HepG2 (cell line): ENCODE measurements around the gene KISS1R. TPM values are rescaled to one million over a fixed set of nuclear protein-coding genes. Genes with fewer than 3 reads are reported as not detected.

ENCODE experiments used
- ATAC-seq: fragments of 200-7000 bp; cut with Tn5 transposase; 3 replicates; pipeline ENCODE4 v1.9.1; 2020; ENCODE audit warnings: mild to moderate bottlenecking, moderate library complexity
- BruUV-seq: library from RNA; stranded (reverse); fragments of 400-500 nt; replicated peaks from 2 replicates; lab custom pipeline; 2021; lab: Mats Ljungman, UMichigan
- CTCF ChIA-PET: fragments of 300-600 bp; formaldehyde crosslinking; extraction: SDS; loops from one replicate; lab custom pipeline; 2021; ENCODE audit warnings: low total read pairs, inconsistent platforms, low intra/inter-chr PET ratio; lab: Yijun Ruan, JAX
- POLR2A ChIA-PET: fragments of 350-600 bp; sonication (Branson Sonifier 250); formaldehyde crosslinking; loops from one replicate; lab custom pipeline; 2020; ENCODE audit warnings: antibody characterized with exemption, inconsistent platforms; lab: Yijun Ruan, JAX
- DNase-seq: peaks from one replicate; pipeline ENCODE4 v3.0.0-alpha.2; 2015; ENCODE audit warnings: low spot score
- FAIRE-seq: peaks from 3 replicates; lab custom pipeline; 2011; peaks lifted over from hg19 to GRCh38; lab: Jason Lieb, UNC
- H2AFZ ChIP-seq: one replicate; pipeline ENCODE4 v1.6.1; 2011; ENCODE audit warnings: low read length, inconsistent platforms
- H3K27ac ChIP-seq: fragments of 300-600 bp; 3 replicates; pipeline ENCODE4 v1.8.0; 2011; ENCODE audit warnings: mixed run types, mild to moderate bottlenecking, mixed read lengths, low read length, inconsistent platforms; ENCODE audit not compliant: insufficient read depth; ENCODE audit errors: extremely low read length
- H3K27me3 ChIP-seq, 2 experiments: fragments of 200-600 bp in 1 of 2; 2 replicates in 1 of 2; 3 replicates in 1 of 2; pipeline versions ENCODE4 v1.6.0 to v1.8.0; 2011; ENCODE audit warnings: low read length in 2 of 2, mild to moderate bottlenecking in 2 of 2, moderate library complexity in 2 of 2, inconsistent platforms in 1 of 2; ENCODE audit not compliant: insufficient read depth in 2 of 2, control insufficient read depth in 1 of 2
- H3K36me3 ChIP-seq, 2 experiments: fragments of 200-600 bp in 1 of 2; replicated peaks in 1 of 2; 2 replicates in 1 of 2; 3 replicates in 1 of 2; pipeline versions ENCODE4 v1.5.1 to v1.8.0; 2011; ENCODE audit warnings: low read length in 2 of 2, inconsistent platforms in 1 of 2; ENCODE audit not compliant: insufficient read depth in 2 of 2, control insufficient read depth in 1 of 2
- H3K4me1 ChIP-seq: 2 replicates; pipeline ENCODE4 v1.5.1; 2012; ENCODE audit warnings: low read length, inconsistent platforms; ENCODE audit not compliant: insufficient read depth
- H3K4me2 ChIP-seq: 2 replicates; pipeline ENCODE4 v1.6.0; 2011; ENCODE audit warnings: low read depth, low read length, inconsistent platforms
- H3K4me3 ChIP-seq, 3 experiments: fragments of 200-600 bp in 1 of 3; sonication (generic), shearing (Covaris generic) in 1 of 3; replicated peaks in 1 of 3; 2 replicates each; pipeline ENCODE4 v1.5.1; 2011 to 2016; ENCODE audit warnings: low read length in 3 of 3, inconsistent platforms in 2 of 3, low read depth in 2 of 3, mild to moderate bottlenecking in 2 of 3, control low read depth in 1 of 3, mixed read lengths in 1 of 3; ENCODE audit not compliant: insufficient read depth in 1 of 3
- H3K79me2 ChIP-seq: one replicate; pipeline ENCODE4 v1.6.1; 2011; ENCODE audit warnings: low read length, inconsistent platforms; ENCODE audit not compliant: insufficient read depth
- H3K9ac ChIP-seq: 2 replicates; pipeline ENCODE4 v1.6.0; 2011; ENCODE audit warnings: mild to moderate bottlenecking, low read depth, low read length, inconsistent platforms; ENCODE audit not compliant: insufficient read depth
- H3K9me3 ChIP-seq: 2 replicates; pipeline ENCODE4 v1.5.1; 2012; ENCODE audit warnings: mild to moderate bottlenecking, low read length
- H4K20me1 ChIP-seq: 2 replicates; pipeline ENCODE4 v1.6.0; 2011; ENCODE audit warnings: inconsistent platforms, mild to moderate bottlenecking, low read length, moderate library complexity; ENCODE audit not compliant: insufficient read depth
- AGO1 ChIP-seq: fragments of 200-400 bp; formaldehyde crosslinking; IDR thresholded peaks from 2 replicates; pipeline ENCODE4 v1.6.1; 2017; ENCODE audit warnings: mild to moderate bottlenecking, low read depth, low read length, moderate library complexity; ENCODE audit not compliant: poor library complexity, severe bottlenecking
- ELK4 ChIP-seq: sonication (generic); formaldehyde crosslinking; IDR thresholded peaks from 2 replicates; pipeline ENCODE4 v1.9.0; 2021; ENCODE audit warnings: missing genetic modification reagents, borderline replicate concordance
- FOXC1 ChIP-seq: sonication (generic); formaldehyde crosslinking; IDR thresholded peaks from 2 replicates; pipeline ENCODE4 v1.8.0; 2022; ENCODE audit warnings: mild to moderate bottlenecking, missing genetic modification reagents, borderline replicate concordance
- NFYC ChIP-seq: IDR thresholded peaks from 2 replicates; pipeline ENCODE4 v1.6.1; 2016; ENCODE audit warnings: missing genetic modification reagents, missing compliant biosample characterization
- STAT5B ChIP-seq: sonication (generic); formaldehyde crosslinking; IDR thresholded peaks from 2 replicates; pipeline ENCODE4 v1.4.0; 2020; ENCODE audit warnings: missing genetic modification reagents
- ZBTB33 ChIP-seq: sonication (generic); formaldehyde crosslinking; IDR thresholded peaks from 2 replicates; pipeline ENCODE4 v1.4.0; 2020; ENCODE audit warnings: missing genetic modification reagents
- ZFAT ChIP-seq: sonication (generic); formaldehyde crosslinking; conservative IDR thresholded peaks from 2 replicates; pipeline ENCODE4 v1.8.1; 2023; ENCODE audit warnings: missing genetic modification reagents, inconsistent platforms
- ZKSCAN8 ChIP-seq: IDR thresholded peaks from 2 replicates; pipeline ENCODE4 v1.6.1; 2016; ENCODE audit warnings: borderline replicate concordance, missing genetic modification reagents, missing compliant biosample characterization
- ZNF687 ChIP-seq: sonication (generic); formaldehyde crosslinking; IDR thresholded peaks from 2 replicates; pipeline ENCODE4 v1.5.1; 2020; ENCODE audit warnings: mild to moderate bottlenecking, missing genetic modification reagents, moderate library complexity
- WGBS: methylation state at CpG from one replicate; pipeline ENCODE4 v1.1.6; 2017; ENCODE audit warnings: low lambda C conversion rate; 5-methylcytosine and 5-hydroxymethylcytosine counted together
- in situ Hi-C: cut with HindIII; loops from 2 replicates; pipeline ENCODE4 v1.10.0; 2017; ENCODE audit warnings: low pct_unique_long_range_greater_than_20kb; ENCODE audit not compliant: extremely low pct_ligation_motif_present
- intact Hi-C: fragments of 100-400 bp; cut with micrococcal nuclease; formaldehyde crosslinking; loops from one replicate; pipeline ENCODE4 v1.10.0; 2022; ENCODE audit not compliant: unreplicated experiment
- polyA plus RNA-seq, 8 experiments: library from polyadenylated mRNA; depleted of rRNA in 3 of 8; stranded (reverse) in 7 of 8; unstranded in 1 of 8; fragments of >200 nt; fragmentation: Illumina TruSeq in 4 of 8; extraction: Trizol in 4 of 8; gene quantifications; 2 replicates each; pipeline versions ENCODE4 v1.2.1 to v1.2.3, GENCODE V29; 2011 to 2016; ENCODE audit warnings: low read depth in 4 of 8, missing spikeins in 1 of 8, mixed read lengths in 1 of 8; ENCODE audit not compliant: insufficient read depth in 1 of 8
- total RNA-seq, 5 experiments: library from RNA; depleted of rRNA; stranded (reverse); fragments of >200 nt; fragmentation: Illumina TruSeq; extraction: Trizol; gene quantifications; 2 replicates each; pipeline ENCODE4 v1.2.3, GENCODE V29; 2016; ENCODE audit warnings: low read depth in 1 of 5

The KISS1R gene
- total and polyA plus RNA-seq, 2 of the 13 experiments (the other 11 are each of a cell fraction or from before 2014, with no cell fraction given), result 1.1 to 10.2 TPM

GRCh38 chr19:954672-955494, 37.8 kb downstream of the KISS1R start (continued):
- TF ChIP-seq ZNF687 (CRISPR knock-in tag) (peak; percentile 54; the same call in 1 of the 2 replicates), ZFAT (CRISPR knock-in tag) (no peak)

- Histone ChIP-seq H3K27me3 (no peaks in the 10 kb centered on the region), H3K79me2 (peaks cover 77% of the 10 kb centered on the region), H3K9me3 (no peaks in the 10 kb centered on the region), H3K27ac (peak overlapping the region; percentile 99), H2AFZ (no peak overlapping the region), H3K4me2 (no peak overlapping the region), H4K20me1 (no peaks in the 10 kb centered on the region), H3K36me3 (peaks cover 8 to 22% of the 10 kb centered on the region in 2 experiments; a peak in 4 of 5 replicates), H3K4me1 (peaks cover 91% of the 10 kb centered on the region), H3K9ac (peak overlapping the region; percentile 22; the same call in 1 of the 2 replicates), H3K4me3 (no peak overlapping the region)
- FAIRE-seq, result no peak
- WGBS, result 95% methylated on average over 33 of the region's 55 CpGs
- in situ Hi-C loops (no loop called here), intact Hi-C loops (no loop called here)
- no TSS peak for BruUV-seq
- ChIA-PET CTCF (no interaction called here), POLR2A (interaction anchor here (1.1 to 4.8 kb wide), 3 partner anchors 10 to 32 kb away, joined by 3 to 39 read pairs (median 3); partner anchors contain the start of gene WDR18)
- no peak for DNase-seq
- ATAC-seq, result no peak
- TF ChIP-seq STAT5B (CRISPR knock-in tag) (no peak), AGO1 (no peak), FOXC1 (CRISPR knock-in tag) (no peak), ELK4 (CRISPR knock-in tag) (no peak), ZBTB33 (CRISPR knock-in tag) (0 out of 2 replicates have a peak, but pooled peaks have one; percentile 30), NFYC (CRISPR knock-in tag) (no peak), ZKSCAN8 (CRISPR knock-in tag) (peak; percentile 55; the same call in 1 of the 2 replicates)
Measured at GRCh38 chr19:955803-956765, 39.0 kb downstream of the KISS1R start.
